Right atrium auricular region (tissue), 2 donors: ENCODE data around the gene UCN3. TPM values are rescaled to one million over a fixed set of nuclear protein-coding genes. Genes with fewer than 3 reads are reported as not detected.

Experiments used
- DNase-seq: peaks from one replicate; pipeline ENCODE4 v3.0.0-alpha.2; 2019; ENCODE audit warnings: low spot score
- H3K27ac ChIP-seq, 2 donors: fragments of 200-600 bp; sonication (generic); 1 replicate in 1 of 2; 2 replicates in 1 of 2; pipeline ENCODE4 v1.5.1; 2016 to 2019
- H3K27me3 ChIP-seq, 2 donors: fragments of 200-600 bp; sonication (generic); one replicate each; pipeline versions ENCODE4 v1.5.1 to v1.6.0; 2017 to 2019
- H3K36me3 ChIP-seq: fragments of 200-600 bp; sonication (generic); one replicate; pipeline ENCODE4 v1.5.1; 2016
- H3K4me1 ChIP-seq, 2 donors: fragments of 200-600 bp; sonication (generic); one replicate each; pipeline versions ENCODE4 v1.5.1 to v1.6.0; 2017 to 2019
- H3K4me3 ChIP-seq, 2 donors: fragments of 200-600 bp; sonication (generic); 1 replicate in 1 of 2; 2 replicates in 1 of 2; pipeline ENCODE4 v1.5.1; 2017 to 2019; ENCODE audit warnings: mild to moderate bottlenecking in 1 of 2, moderate library complexity in 1 of 2
- H3K9me3 ChIP-seq, 2 donors: fragments of 200-600 bp; sonication (generic); one replicate each; pipeline ENCODE4 v1.5.1; 2019
- total RNA-seq, 2 donors: library from RNA; depleted of rRNA; stranded (reverse); fragments of >200 nt; gene quantifications; one replicate each; pipeline ENCODE4 v1.1.0, GENCODE V29; 2016
- TF ChIP-seq, protein P1 (sequence below), 2 donors: fragments of 200-600 bp; sonication (generic); IDR thresholded peaks; one replicate each; pipeline ENCODE4 v1.5.1; 2019; ENCODE audit warnings: antibody characterized with exemption in 2 of 2

Gene UCN3
- total RNA-seq, 2 donors from 2014 or later = not detected

DNA sequence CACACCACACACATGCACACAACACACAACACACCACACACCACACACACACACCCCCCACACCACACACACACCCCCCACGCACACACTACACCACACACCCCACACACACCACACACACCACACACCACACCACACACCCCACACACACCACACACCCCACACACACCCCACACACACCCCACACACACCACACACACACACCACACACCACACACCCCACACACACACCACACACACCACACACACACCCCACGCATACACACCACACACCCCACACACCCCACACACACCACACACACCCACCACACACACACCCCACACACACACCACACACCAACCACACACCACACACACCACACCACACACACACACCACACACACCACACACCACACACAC, 16.4 kb downstream of the UCN3 start:
- Histone ChIP-seq H3K36me3 (no peaks in the 10 kb centered on the region), H3K27me3 (no peaks in the 10 kb centered on the region), H3K9me3 (no peaks in the 10 kb centered on the region), H3K4me3 (no peak overlapping the region), H3K4me1 (no peaks in the 10 kb centered on the region), H3K27ac (no peak overlapping the region)
- DNase-seq = no peak
- TF ChIP-seq, protein P1, sequence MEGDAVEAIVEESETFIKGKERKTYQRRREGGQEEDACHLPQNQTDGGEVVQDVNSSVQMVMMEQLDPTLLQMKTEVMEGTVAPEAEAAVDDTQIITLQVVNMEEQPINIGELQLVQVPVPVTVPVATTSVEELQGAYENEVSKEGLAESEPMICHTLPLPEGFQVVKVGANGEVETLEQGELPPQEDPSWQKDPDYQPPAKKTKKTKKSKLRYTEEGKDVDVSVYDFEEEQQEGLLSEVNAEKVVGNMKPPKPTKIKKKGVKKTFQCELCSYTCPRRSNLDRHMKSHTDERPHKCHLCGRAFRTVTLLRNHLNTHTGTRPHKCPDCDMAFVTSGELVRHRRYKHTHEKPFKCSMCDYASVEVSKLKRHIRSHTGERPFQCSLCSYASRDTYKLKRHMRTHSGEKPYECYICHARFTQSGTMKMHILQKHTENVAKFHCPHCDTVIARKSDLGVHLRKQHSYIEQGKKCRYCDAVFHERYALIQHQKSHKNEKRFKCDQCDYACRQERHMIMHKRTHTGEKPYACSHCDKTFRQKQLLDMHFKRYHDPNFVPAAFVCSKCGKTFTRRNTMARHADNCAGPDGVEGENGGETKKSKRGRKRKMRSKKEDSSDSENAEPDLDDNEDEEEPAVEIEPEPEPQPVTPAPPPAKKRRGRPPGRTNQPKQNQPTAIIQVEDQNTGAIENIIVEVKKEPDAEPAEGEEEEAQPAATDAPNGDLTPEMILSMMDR (IDR thresholded peaks at IDR 0.05) = no peak

DNA sequence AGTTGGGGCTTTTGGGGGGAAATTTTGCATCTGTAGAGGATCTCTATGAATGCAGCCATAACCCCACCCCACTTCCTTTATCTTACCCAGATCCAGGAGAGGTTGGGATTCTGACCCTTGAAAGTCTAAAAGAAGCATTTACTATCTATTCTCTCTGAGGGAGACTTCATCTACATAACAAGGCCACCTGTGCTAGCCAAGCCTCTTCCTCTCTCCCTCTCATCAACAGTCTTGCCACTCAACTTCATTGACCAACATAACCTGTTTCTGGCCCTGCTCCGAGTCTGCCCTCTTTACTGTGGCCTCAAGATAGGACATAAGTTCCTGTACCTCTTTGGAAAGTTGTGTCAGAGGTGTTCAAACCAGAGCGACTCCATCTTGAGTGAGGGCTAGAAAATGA, 20.5 kb downstream of the UCN3 start:
- Histone ChIP-seq H3K27ac (no peak overlapping the region), H3K27me3 (no peaks in the 10 kb centered on the region), H3K36me3 (no peaks in the 10 kb centered on the region), H3K4me3 (no peak overlapping the region), H3K9me3 (peaks cover 0 to 16% of the 10 kb centered on the region in 2 donors), H3K4me1 (no peaks in the 10 kb centered on the region)
- no peak for DNase-seq
- TF ChIP-seq, protein P1 (IDR thresholded peaks at IDR 0.05) = no peak

DNA sequence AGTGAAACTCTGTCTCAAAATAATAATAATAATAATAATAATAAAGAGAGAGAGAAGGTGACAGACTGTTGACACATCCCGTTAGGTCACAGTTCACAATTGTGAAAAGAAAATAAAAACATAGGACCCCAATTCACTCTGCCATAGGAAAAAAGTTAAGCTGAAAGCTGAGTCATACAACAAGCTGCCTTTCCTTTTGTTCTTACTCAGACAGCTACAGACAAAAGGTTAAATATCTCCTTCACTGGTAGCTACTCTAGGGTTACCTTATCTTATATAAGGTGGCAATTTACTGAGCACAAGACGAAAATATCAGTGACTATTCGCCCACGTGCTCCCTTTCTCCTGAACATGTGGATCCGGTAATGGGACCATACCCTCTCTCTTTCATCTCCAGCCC, 22.4 kb downstream of the UCN3 start:
- TF ChIP-seq, protein P1 (IDR thresholded peaks at IDR 0.05) = no peak
- H3K36me3 ChIP-seq = no peaks in the 10 kb centered on the region

DNA sequence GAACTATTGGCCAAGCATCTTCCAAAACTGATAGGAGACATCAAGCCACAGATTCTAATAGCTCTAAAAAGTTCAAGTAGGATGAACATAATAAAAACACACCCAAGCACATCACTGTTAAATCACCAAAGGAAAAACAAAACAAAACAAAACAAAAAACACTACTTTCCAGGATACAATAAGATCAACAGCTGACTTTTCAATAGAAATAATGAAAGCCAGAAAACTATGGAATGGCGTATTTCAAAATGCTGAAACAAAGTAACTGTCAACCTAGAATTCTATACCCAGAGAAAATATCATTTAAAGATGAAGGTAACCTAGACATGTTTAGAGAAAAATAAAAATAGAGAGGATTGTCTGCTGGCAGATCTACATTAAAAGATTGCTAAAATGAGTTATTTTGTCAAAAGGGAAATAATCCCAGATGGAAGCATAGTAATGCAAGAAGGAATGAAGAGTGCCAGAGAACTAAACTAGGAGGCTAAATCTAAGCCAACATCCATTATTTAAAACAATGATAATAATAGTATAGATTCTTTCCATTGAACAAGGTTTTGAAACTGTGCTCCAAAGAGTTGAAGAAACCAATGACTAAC, 25.9 kb downstream of the UCN3 start:
- Histone ChIP-seq H3K9me3 (peaks cover 0 to 33% of the 10 kb centered on the region in 2 donors), H3K36me3 (no peaks in the 10 kb centered on the region), H3K27me3 (no peaks in the 10 kb centered on the region), H3K4me3 (no peak overlapping the region), H3K27ac (no peak overlapping the region), H3K4me1 (no peaks in the 10 kb centered on the region)
- TF ChIP-seq, protein P1 (IDR thresholded peaks at IDR 0.05) = no peak
- DNase-seq = no peak

More for the DNA sequence above, 22.4 kb downstream of the UCN3 start:
- Histone ChIP-seq H3K4me1 (no peaks in the 10 kb centered on the region), H3K4me3 (no peak overlapping the region), H3K27ac (no peak overlapping the region), H3K9me3 (peaks cover 0 to 33% of the 10 kb centered on the region in 2 donors), H3K27me3 (no peaks in the 10 kb centered on the region)
- DNase-seq = no peak

DNA sequence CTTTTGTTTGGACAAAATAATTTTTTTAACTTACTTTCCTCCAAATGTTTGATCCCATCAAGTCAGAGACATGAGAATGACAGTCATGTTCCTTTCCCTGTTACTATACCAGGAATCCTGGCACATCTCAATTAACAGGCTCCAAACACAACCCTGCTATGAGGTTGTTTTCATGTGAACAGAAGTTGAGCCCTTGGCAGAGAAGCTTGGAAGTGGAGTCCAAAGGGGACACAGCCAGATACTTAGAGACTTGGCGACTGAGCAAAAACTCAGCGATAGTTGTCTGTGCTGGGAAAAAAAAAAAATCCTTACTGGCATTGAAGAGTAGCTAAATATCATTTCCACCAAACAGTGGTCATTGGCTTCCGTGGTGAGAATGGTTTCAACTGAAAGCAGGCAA, 27.0 kb downstream of the UCN3 start:
- H3K27me3 ChIP-seq = no peaks in the 10 kb centered on the region
- no peak overlapping the region for H3K27ac ChIP-seq
- H3K9me3 ChIP-seq = peaks cover 0 to 33% of the 10 kb centered on the region in 2 donors
- H3K36me3 ChIP-seq = no peaks in the 10 kb centered on the region
- TF ChIP-seq, protein P1 (IDR thresholded peaks at IDR 0.05) = no peak
- no peaks in the 10 kb centered on the region for H3K4me1 ChIP-seq
- H3K4me3 ChIP-seq = no peak overlapping the region
- no peak for DNase-seq

DNA sequence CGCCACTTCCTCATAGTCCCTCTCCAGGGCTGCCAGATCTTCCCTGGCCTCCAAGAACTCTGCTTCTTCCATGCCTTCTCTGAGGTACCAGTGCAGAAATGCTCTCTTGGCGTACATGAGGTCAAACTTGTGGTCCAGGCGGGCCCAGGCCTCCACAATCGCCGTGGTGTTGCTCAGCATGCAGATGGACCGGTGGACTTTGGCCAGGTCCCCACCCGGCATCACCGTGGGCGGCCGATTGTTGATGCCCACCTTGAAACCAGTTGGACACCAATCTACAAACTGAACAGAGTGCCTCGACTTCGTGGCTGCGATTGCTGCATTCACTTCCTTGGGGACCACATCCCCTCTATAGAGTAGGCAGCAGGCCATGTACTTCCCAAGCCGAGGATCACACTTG, 28.8 kb downstream of the UCN3 start:
- Histone ChIP-seq H3K27ac (no peak overlapping the region), H3K4me3 (no peak overlapping the region), H3K27me3 (no peaks in the 10 kb centered on the region), H3K9me3 (peaks cover 0 to 31% of the 10 kb centered on the region in 2 donors), H3K36me3 (no peaks in the 10 kb centered on the region), H3K4me1 (no peaks in the 10 kb centered on the region)
- no peak for DNase-seq
- TF ChIP-seq, protein P1 (IDR thresholded peaks at IDR 0.05) = no peak
